GM15510 (cell line): Measurements from ENCODE around the gene CNTNAP2.

Experiments
- POLR2A ChIP-seq: IDR thresholded peaks from 3 replicates; pipeline ENCODE4 v1.6.1; 2011; ENCODE audit warnings: borderline replicate concordance; ENCODE audit not compliant: insufficient read length; ENCODE audit errors: extremely low read depth

Gene CNTNAP2

GRCh38 chr7:148124477-148124876 lies 2007.9 kb downstream of the CNTNAP2 start:
- no peak for TF ChIP-seq POLR2A

- no peak for TF ChIP-seq POLR2A
Observed at GRCh38 chr7:148127374-148127773, 2010.8 kb downstream of the CNTNAP2 start.

GRCh38 chr7:148129023-148129422 lies 2012.4 kb downstream of the CNTNAP2 start:
- TF ChIP-seq POLR2A = no peak

GRCh38 chr7:148135116-148135515 lies 2018.5 kb downstream of the CNTNAP2 start:
- TF ChIP-seq POLR2A = no peak

- TF ChIP-seq POLR2A = no peak
Observed at GRCh38 chr7:148135997-148136396, 2019.4 kb downstream of the CNTNAP2 start.

GRCh38 chr7:148142660-148143248 lies 2026.2 kb downstream of the CNTNAP2 start:
- no peak for TF ChIP-seq POLR2A

GRCh38 chr7:148144827-148145226 lies 2028.2 kb downstream of the CNTNAP2 start:
- no peak for TF ChIP-seq POLR2A

- TF ChIP-seq POLR2A = no peak
Observed at GRCh38 chr7:148146346-148146745, 2029.7 kb downstream of the CNTNAP2 start.

GRCh38 chr7:148147438-148147837 lies 2030.8 kb downstream of the CNTNAP2 start:
- no peak for TF ChIP-seq POLR2A

- no peak for TF ChIP-seq POLR2A
Observed at GRCh38 chr7:148148456-148148855, 2031.9 kb downstream of the CNTNAP2 start.

GRCh38 chr7:148149730-148150129 lies 2033.1 kb downstream of the CNTNAP2 start:
- no peak for TF ChIP-seq POLR2A

GRCh38 chr7:148151778-148152177 lies 2035.2 kb downstream of the CNTNAP2 start:
- no peak for TF ChIP-seq POLR2A

GRCh38 chr7:148153616-148154284 lies 2037.1 kb downstream of the CNTNAP2 start:
- no peak for TF ChIP-seq POLR2A

GRCh38 chr7:148155000-148155399 lies 2038.4 kb downstream of the CNTNAP2 start:
- TF ChIP-seq POLR2A = no peak

GRCh38 chr7:148155826-148156225 lies 2039.2 kb downstream of the CNTNAP2 start:
- TF ChIP-seq POLR2A = no peak

GRCh38 chr7:148156233-148156632 lies 2039.6 kb downstream of the CNTNAP2 start:
- TF ChIP-seq POLR2A = no peak
